Karpas-422 (cell line): Measurements from ENCODE around the gene MICOS13. TPM values are rescaled to one million over a fixed set of nuclear protein-coding genes. Genes with fewer than 3 reads are reported as not detected.
A peak's percentile ranks its signal among the peaks of the same experiment; 100 is the strongest.
"Not testable (repeated sequence)": the region's sequence is repeated elsewhere in the genome, so short reads cannot be mapped to it uniquely, and the experiment has no call there.

Experiments
- DNase-seq: peaks from one replicate; pipeline ENCODE4 v3.0.0-alpha.2; 2015
- H2AFZ ChIP-seq: fragments of 200-600 bp; sonication (generic); 2 replicates; pipeline ENCODE4 v1.6.1; 2014; ENCODE audit warnings: antibody characterized with exemption, low read length, mixed read lengths
- H3K27ac ChIP-seq: fragments of 200-600 bp; sonication (generic); 2 replicates; pipeline ENCODE4 v1.5.1; 2014; ENCODE audit warnings: mild to moderate bottlenecking, low read length, moderate library complexity
- H3K27me3 ChIP-seq: fragments of 200-600 bp; sonication (generic); 2 replicates; pipeline ENCODE4 v1.6.1; 2014; ENCODE audit warnings: low read length, mixed read lengths
- H3K36me3 ChIP-seq: fragments of 200-600 bp; sonication (generic); 2 replicates; pipeline ENCODE4 v1.6.1; 2014; ENCODE audit warnings: low read length, mixed read lengths; ENCODE audit not compliant: insufficient read depth
- H3K4me1 ChIP-seq: fragments of 200-600 bp; sonication (generic); 2 replicates; pipeline ENCODE4 v1.6.1; 2014; ENCODE audit warnings: mild to moderate bottlenecking, low read length, mixed read lengths
- H3K4me2 ChIP-seq: fragments of 200-600 bp; sonication (generic); 2 replicates; pipeline ENCODE4 v1.6.1; 2014; ENCODE audit warnings: low read length, low read depth, mild to moderate bottlenecking; ENCODE audit not compliant: poor library complexity, severe bottlenecking
- H3K4me3 ChIP-seq: fragments of 200-600 bp; sonication (generic); 2 replicates; pipeline ENCODE4 v1.5.1; 2014; ENCODE audit warnings: mild to moderate bottlenecking, antibody characterized with exemption, low read length, mixed read lengths
- H3K79me2 ChIP-seq: fragments of 200-600 bp; sonication (generic); 2 replicates; pipeline ENCODE4 v1.6.1; 2014; ENCODE audit warnings: mild to moderate bottlenecking, low read length, mixed read lengths
- H3K9ac ChIP-seq: fragments of 200-600 bp; sonication (generic); 2 replicates; pipeline ENCODE4 v1.6.0; 2014; ENCODE audit warnings: low read length
- H3K9me2 ChIP-seq: fragments of 200-600 bp; sonication (generic), shearing (Covaris generic); replicated peaks from 2 replicates; pipeline ENCODE4 v1.6.0; 2014; ENCODE audit warnings: mild to moderate bottlenecking, low read length, moderate library complexity; ENCODE audit not compliant: insufficient read depth
- H3K9me3 ChIP-seq: fragments of 300-700, 200-600 bp; sonication (generic); 2 replicates; pipeline ENCODE4 v1.6.1; 2014; ENCODE audit warnings: low read length, mixed read lengths
- H4K20me1 ChIP-seq: fragments of 200-600 bp; sonication (generic); 2 replicates; pipeline ENCODE4 v1.6.1; 2014; ENCODE audit warnings: mild to moderate bottlenecking, antibody characterized with exemption, low read length, low read depth; ENCODE audit not compliant: insufficient read depth
- total RNA-seq: library from RNA; depleted of rRNA; stranded (reverse); fragments of >200 nt; shearing (Covaris generic); gene quantifications from 2 replicates; pipeline ENCODE4 v1.2.3, GENCODE V29; 2014; ENCODE audit warnings: low replicate concordance

Gene MICOS13
- total RNA-seq, 1 experiment from 2014 or later: 63.4 TPM

GRCh38 chr19:5705552-5705951, 25.2 kb upstream of the MICOS13 start:
- Histone ChIP-seq H3K4me2 (no peak overlapping the region), H3K36me3 (peaks cover 13% of the 10 kb centered on the region), H2AFZ (no peak overlapping the region), H3K27me3 (no peaks in the 10 kb centered on the region), H3K27ac (no peak overlapping the region), H3K9ac (no peak overlapping the region), H3K4me1 (no peaks in the 10 kb centered on the region), H4K20me1 (0 out of 2 replicates have a peak, but pooled peaks cover 2% of the 10 kb centered on the region), H3K4me3 (no peak overlapping the region), H3K79me2 (no peaks in the 10 kb centered on the region), H3K9me3 (no peaks in the 10 kb centered on the region), H3K9me2 (no peaks in the 10 kb centered on the region)
- DNase-seq: no peak

DNA sequence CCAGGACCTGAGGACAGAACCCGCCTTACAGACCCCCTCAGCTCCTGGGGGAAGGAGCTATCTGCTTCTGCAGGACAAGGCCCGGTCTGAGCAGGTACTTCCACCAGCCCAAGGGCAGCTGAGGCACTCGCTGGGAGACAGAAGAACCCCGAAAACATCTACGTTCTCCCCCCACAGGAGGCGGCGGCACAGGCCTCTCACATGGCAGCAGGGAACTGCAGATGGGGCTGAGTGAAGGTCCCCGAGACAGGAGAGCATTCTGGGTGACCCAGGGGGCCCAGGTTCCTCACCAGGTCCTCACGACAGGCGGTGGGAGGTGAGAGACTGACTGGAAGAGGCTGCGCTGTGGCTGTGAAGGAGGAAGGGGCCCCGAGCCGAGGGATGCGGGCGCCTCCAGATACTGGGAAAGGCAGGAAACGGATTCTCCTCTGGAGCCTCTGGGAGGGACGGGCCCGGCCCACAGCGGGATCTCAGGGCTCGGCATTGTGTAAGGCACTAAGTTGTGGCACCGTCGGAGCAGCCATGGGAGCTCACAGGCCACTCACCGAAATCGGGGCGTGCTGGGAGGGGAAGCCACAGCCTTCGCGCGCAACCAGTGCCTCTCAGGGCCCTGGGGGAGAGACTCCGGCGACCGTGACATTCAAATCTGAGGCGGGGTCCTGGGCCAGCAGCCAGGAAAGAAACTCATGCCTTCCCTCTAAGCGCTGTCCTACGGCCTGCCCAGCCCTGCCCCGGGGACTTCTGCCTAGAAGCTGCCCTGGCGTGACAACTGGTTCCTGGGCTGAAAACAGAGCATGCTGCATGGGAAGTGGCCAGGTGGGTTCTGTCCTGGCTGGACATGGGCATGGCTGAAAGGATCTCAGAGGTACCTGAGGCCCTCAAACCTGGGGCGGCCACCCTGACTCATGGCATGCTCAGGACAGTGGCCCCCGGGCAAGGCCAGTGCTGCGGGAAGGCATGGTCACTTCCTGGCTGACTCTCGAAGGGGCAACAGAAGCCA, 23.8 kb upstream of the MICOS13 start:
- Histone ChIP-seq H3K27me3 (no peaks in the 10 kb centered on the region), H3K4me3 (no peak overlapping the region), H3K9ac (no peak overlapping the region), H3K36me3 (peaks cover 13% of the 10 kb centered on the region), H3K79me2 (no peaks in the 10 kb centered on the region), H3K9me3 (no peaks in the 10 kb centered on the region), H3K4me2 (no peak overlapping the region), H3K9me2 (no peaks in the 10 kb centered on the region), H2AFZ (no peak overlapping the region), H3K4me1 (no peaks in the 10 kb centered on the region), H4K20me1 (0 out of 2 replicates have a peak, but pooled peaks cover 4% of the 10 kb centered on the region), H3K27ac (no peak overlapping the region)
- no peak for DNase-seq

DNA sequence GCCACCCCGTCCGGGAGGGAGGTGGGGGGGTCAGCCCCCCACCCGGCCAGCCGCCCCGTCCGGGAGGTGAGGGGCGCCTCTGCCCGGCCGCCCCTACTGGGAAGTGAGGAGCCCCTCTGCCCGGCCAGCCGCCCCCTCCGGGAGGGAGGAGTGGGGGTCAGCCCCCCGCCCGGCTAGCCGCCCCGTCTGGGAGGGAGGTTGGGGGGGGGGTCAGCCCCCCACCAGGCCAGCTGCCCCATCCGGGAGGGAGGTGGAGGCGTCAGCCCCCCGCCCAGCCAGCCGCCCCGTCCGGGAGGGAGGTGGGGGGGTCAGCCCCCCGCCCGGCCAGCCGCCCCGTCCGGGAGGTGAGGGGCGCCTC, 21.7 kb upstream of the MICOS13 start:
- H3K9me3 ChIP-seq, DNase-seq, H3K9me2 ChIP-seq, H3K4me2 ChIP-seq, H3K27me3 ChIP-seq, H3K4me1 ChIP-seq, H3K27ac ChIP-seq, H2AFZ ChIP-seq, H3K79me2 ChIP-seq, H3K9ac ChIP-seq, H3K4me3 ChIP-seq: not testable (repeated sequence)
- Histone ChIP-seq H4K20me1 (peaks cover 11% of the 10 kb centered on the region; the same call in 1 of the 2 replicates), H3K36me3 (peaks cover 13% of the 10 kb centered on the region)

DNA sequence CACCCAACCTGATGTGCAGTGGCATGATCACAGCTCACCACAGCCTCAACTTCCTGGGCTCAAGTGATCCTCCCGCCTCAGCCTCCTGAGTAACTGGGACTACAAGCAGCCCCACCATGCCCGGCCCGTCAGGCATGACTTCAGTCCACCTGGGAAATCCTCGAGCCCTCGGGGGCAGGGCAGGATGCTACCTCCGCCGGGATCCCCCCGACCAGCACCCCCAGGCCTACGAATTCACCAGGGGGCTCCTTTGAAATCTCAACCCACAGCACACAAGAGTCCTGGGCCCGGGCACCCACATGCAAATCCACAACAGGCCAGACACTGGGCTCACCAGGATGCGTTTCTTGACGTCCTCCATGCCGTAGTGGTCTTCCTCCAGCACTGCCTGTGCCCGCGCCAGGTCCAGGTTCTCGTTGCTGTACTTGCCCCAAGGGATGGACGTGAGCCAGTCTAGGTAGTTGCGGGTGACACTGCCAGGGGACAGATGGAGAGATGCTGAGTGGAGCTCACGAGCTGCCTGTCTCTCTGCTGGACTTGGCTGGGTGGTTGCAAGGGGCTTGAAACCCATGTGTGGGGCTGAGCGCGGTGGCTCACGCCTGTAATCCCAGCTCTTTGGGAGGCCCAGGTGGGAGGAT, 20.3 kb upstream of the MICOS13 start:
- Histone ChIP-seq H3K9me2 (no peaks in the 10 kb centered on the region), H3K36me3 (peaks cover 10% of the 10 kb centered on the region), H3K9me3 (no peaks in the 10 kb centered on the region), H3K4me3 (no peak overlapping the region), H3K9ac (no peak overlapping the region), H2AFZ (no peak overlapping the region), H3K4me1 (no peaks in the 10 kb centered on the region), H3K27me3 (no peaks in the 10 kb centered on the region), H4K20me1 (peaks cover 17% of the 10 kb centered on the region; the same call in 1 of the 2 replicates), H3K79me2 (no peaks in the 10 kb centered on the region), H3K4me2 (no peak overlapping the region), H3K27ac (no peak overlapping the region)
- DNase-seq: no peak

DNA sequence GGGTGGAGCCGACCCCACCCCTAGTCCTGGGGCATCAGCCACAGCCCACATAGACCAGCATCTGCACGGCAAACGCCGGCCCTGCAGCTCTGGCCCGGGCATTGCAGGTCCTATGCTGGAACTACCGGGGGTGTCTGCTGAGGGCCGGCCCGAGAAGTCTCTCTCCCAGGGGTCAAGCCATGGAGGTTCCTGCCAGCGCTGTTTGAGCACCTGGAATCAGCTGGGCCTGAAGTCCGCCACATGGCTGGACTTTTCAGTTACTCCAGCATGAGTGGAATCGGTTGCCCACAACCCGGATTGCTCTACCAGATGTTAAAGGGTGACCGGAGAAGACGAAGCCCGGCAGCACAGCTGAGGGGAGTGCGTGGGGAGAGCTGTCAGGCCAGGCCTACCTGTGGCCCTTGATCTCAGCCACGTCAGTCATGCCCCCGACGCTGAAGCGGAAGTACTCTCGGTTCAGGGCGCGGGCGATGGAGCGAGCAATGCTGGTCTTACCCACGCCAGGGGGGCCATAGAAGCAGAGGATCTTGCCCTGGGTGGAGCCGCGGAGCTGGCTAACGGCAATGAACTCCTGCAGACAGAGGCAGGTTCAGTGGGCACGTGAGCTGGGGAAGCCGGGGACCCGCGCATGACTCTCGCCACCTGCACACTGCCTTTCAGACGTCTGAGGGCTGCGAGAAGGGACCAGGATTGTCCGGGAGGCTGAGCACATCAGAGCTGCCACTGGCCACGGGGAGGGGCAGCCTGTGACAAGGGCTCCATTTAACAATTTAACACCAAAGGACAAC, 18.5 kb upstream of the MICOS13 start:
- no peak overlapping the region for H3K4me3 ChIP-seq
- H3K9me3 ChIP-seq: no peaks in the 10 kb centered on the region
- no peak overlapping the region for H3K27ac ChIP-seq
- H3K4me1 ChIP-seq: no peaks in the 10 kb centered on the region
- H3K9ac ChIP-seq: no peak overlapping the region
- no peaks in the 10 kb centered on the region for H3K9me2 ChIP-seq
- H3K79me2 ChIP-seq: peaks cover 5% of the 10 kb centered on the region
- H3K4me2 ChIP-seq: no peak overlapping the region
- no peaks in the 10 kb centered on the region for H3K27me3 ChIP-seq
- peaks cover 31% of the 10 kb centered on the region for H4K20me1 ChIP-seq
- DNase-seq: no peak
- H2AFZ ChIP-seq: no peak overlapping the region
- H3K36me3 ChIP-seq: peaks cover 8% of the 10 kb centered on the region

DNA sequence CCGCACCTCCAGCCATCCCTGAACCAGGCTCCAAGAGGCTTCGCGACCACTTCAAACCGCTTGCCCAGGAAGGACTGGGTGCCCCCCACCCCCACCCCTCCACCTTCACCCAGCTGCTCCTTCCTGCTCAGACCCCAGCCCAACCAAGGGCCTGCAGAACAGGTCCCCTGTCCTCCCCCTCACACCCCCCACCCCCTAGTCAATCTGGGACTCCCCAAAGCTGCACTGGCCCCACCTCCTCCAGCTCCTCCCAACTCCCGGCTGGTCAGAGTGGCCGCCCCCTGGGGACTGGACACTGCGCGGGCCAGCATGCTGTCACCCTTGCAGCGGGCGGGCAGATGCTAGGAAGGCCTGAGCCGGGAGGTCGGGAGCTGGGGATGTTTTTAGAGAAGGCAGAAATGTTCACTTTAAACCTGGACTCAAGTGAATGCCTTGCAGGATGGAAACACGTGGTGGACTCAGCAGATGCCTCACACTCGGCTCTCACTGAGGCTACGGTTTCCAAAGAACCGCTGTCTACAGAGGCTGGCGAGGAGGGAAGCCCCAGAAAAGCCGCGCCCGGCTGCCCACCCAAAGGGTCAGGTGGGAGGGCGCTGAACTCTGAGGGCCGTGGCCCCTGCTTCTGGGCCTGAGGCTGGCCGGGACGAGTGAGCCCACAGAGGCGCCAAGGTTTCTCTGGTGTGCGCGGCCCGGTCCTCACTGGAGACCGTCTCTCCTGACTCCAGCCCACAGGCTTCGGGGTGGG, 17.7 kb upstream of the MICOS13 start:
- no peaks in the 10 kb centered on the region for H3K9me3 ChIP-seq
- H3K4me3 ChIP-seq: no peak overlapping the region
- H3K9ac ChIP-seq: no peak overlapping the region
- peaks cover 4% of the 10 kb centered on the region; the same call in 1 of the 2 replicates for H3K36me3 ChIP-seq
- H3K27ac ChIP-seq: no peak overlapping the region
- peaks cover 13% of the 10 kb centered on the region for H3K79me2 ChIP-seq
- H2AFZ ChIP-seq: no peak overlapping the region
- no peaks in the 10 kb centered on the region for H3K9me2 ChIP-seq
- peaks cover 39% of the 10 kb centered on the region for H4K20me1 ChIP-seq
- H3K27me3 ChIP-seq: no peaks in the 10 kb centered on the region
- H3K4me1 ChIP-seq: no peaks in the 10 kb centered on the region
- no peak overlapping the region for H3K4me2 ChIP-seq
- DNase-seq: no peak

DNA sequence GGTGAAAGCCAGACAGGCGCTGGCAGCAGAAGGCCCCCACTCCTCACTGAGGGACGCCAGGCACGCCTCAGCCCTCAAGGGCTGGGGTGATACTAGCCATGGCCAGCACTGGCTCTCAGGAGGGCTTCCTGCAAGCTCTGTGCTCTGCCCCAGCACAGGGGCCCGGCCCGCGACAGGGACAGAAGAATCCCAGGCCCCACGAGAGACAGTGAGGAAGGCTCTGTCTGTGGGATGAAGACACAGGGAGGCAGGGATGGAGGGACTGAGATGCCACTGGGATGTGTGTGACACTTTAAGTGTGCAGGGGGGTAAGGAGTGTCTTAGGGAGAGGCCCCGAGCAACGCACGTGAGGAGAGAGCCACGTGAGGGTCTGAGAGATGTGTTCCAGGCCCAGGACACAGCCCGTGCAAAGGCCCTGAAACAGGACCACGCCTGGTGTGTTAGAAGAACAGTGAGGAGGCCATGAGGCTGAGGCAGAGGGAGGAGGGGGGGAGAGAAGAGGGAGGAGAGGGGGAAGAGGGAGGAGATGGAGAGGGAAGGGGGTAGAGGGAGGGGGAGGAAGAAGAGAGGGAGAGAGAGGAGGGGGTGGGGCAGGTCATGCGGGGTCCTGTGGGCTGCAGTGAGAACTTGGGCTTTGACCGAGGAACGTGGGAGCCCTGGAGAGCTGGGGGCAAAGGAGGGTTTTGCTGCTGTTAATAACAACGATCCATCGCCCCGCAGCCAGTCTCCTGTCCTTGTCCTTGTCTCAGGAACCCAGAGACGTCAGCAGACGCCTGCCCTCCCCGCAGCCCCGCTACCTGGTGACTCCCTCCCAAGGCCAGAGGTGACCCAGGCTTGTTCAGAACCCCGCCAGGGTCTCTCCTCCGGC, 16.9 kb upstream of the MICOS13 start:
- Histone ChIP-seq H3K4me1 (peaks cover 5% of the 10 kb centered on the region), H4K20me1 (peaks cover 47% of the 10 kb centered on the region), H3K27ac (no peak overlapping the region), H3K9me2 (no peaks in the 10 kb centered on the region), H3K27me3 (no peaks in the 10 kb centered on the region), H3K9ac (no peak overlapping the region), H3K9me3 (no peaks in the 10 kb centered on the region), H3K36me3 (peaks cover 9% of the 10 kb centered on the region; the same call in 1 of the 2 replicates), H3K4me2 (no peak overlapping the region), H2AFZ (no peak overlapping the region), H3K79me2 (peaks cover 21% of the 10 kb centered on the region), H3K4me3 (no peak overlapping the region)
- DNase-seq: peak; percentile 74
